ENCODE results near the gene KDM8.

Gene KDM8

DNA sequence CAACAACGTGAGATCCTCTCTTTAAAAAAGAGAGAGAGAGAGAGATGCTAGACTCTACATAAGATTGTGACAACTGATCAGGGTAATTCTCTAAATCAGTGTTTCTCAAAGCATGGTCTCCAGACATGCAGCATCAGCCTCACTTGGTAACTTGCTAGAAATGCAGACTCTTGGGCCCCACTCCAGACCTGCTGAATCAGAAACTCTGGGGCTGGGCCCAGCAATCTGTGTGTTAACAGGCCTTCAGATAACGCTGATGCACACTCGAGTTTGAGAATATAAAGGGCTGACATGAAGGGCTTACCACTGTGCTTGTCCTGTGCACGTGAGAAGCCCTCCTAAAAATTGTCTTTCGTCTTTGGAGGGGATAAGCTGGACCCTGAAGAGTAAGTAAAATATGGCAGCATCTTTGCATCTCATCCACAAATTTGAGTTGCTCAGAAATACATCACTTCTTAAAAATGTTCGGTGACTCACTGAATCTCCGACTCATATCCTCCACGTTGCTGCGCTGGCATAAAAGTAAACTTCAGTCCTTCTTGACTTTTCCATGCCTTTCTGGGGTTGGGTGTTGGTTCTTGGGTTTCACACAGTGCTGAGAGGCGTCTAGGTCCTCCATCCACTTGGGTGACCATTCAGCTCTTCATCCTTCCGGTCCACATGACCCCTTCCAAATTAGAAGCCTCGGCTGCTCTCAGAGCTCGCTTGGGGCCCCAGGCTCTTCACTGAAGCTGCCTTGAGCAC lies 26.1 kb upstream of the KDM8 start:
- Histone ChIP-seq H2AFZ (ENCODE audit: low read length) (no peak overlapping the region), H3K4me1 (ENCODE audit: insufficient read depth, low read length, severe bottlenecking) (peaks cover 29% of the 10 kb centered on the region)

DNA sequence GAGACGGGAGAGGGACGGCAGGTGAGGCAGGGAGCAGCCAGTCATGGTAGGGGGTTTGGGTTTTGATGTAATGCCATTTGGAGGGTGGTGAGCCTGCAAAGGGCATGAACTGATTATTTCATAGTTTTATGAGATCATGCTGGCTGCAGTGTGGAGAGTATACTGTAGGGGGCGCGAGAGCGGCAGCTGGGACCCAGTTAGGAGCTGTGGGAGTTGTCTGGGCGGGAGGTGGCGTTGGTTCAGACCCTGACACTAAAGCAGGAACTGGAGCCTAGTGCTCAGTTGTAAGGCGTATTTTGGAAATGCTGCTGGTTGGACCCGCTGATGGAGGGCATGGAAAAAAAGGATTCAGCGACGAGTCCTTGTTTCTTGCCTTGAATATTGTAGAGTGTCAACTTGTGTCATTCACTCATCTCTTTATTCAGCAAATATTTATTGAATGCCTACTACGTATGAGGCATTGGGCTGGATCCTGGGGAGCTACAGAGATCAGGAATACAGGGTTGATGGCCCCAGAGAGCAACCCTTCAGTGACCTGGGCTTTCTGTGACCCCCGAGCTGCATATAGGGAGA lies 23.7 kb upstream of the KDM8 start:
- no peaks in the 10 kb centered on the region for H4K20me1 ChIP-seq (ENCODE audit: insufficient read depth, low read length)
- TF ChIP-seq EZH2 (IDR thresholded peaks at IDR 0.05; ENCODE audit: borderline replicate concordance, low read length), result no peak
- TF ChIP-seq, protein P1, sequence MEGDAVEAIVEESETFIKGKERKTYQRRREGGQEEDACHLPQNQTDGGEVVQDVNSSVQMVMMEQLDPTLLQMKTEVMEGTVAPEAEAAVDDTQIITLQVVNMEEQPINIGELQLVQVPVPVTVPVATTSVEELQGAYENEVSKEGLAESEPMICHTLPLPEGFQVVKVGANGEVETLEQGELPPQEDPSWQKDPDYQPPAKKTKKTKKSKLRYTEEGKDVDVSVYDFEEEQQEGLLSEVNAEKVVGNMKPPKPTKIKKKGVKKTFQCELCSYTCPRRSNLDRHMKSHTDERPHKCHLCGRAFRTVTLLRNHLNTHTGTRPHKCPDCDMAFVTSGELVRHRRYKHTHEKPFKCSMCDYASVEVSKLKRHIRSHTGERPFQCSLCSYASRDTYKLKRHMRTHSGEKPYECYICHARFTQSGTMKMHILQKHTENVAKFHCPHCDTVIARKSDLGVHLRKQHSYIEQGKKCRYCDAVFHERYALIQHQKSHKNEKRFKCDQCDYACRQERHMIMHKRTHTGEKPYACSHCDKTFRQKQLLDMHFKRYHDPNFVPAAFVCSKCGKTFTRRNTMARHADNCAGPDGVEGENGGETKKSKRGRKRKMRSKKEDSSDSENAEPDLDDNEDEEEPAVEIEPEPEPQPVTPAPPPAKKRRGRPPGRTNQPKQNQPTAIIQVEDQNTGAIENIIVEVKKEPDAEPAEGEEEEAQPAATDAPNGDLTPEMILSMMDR (IDR thresholded peaks at IDR 0.05; ENCODE audit: low read length), result peak; percentile 94
- no peaks in the 10 kb centered on the region for H3K9me2 ChIP-seq (ENCODE audit: low read depth, low read length)
- peaks cover 12% of the 10 kb centered on the region for H3K4me1 ChIP-seq (ENCODE audit: insufficient read depth, low read length, severe bottlenecking)
- H3K27me3 ChIP-seq (ENCODE audit: insufficient read depth, low read length), result no peaks in the 10 kb centered on the region
- no peaks in the 10 kb centered on the region for H3K36me3 ChIP-seq (ENCODE audit: insufficient read depth, low read length)
- no peak overlapping the region for H3K9ac ChIP-seq (ENCODE audit: low read length)
- H3K4me2 ChIP-seq (ENCODE audit: low read length), result no peak overlapping the region
- H3K79me2 ChIP-seq (ENCODE audit: insufficient read depth, low read length), result no peaks in the 10 kb centered on the region
- H3K27ac ChIP-seq (ENCODE audit: low read depth, low read length, poor library complexity, severe bottlenecking), result no peak overlapping the region
- no peaks in the 10 kb centered on the region for H3K9me3 ChIP-seq (ENCODE audit: low read length)
- H3F3A ChIP-seq (ENCODE audit: insufficient read depth, low read length), result no peaks in the 10 kb centered on the region
- H2AFZ ChIP-seq (ENCODE audit: low read length), result no peak overlapping the region
- no peak overlapping the region for H3K4me3 ChIP-seq (ENCODE audit: low read depth, low read length, poor library complexity, severe bottlenecking)

More for the DNA sequence above, 26.1 kb upstream of the KDM8 start:
- Histone ChIP-seq H4K20me1 (ENCODE audit: insufficient read depth, low read length) (no peaks in the 10 kb centered on the region), H3K9ac (ENCODE audit: low read length) (no peak overlapping the region), H3K4me3 (ENCODE audit: low read depth, low read length, poor library complexity, severe bottlenecking) (no peak overlapping the region), H3K27ac (ENCODE audit: low read depth, low read length, poor library complexity, severe bottlenecking) (no peak overlapping the region), H3K9me3 (ENCODE audit: low read length) (no peaks in the 10 kb centered on the region), H3K27me3 (ENCODE audit: insufficient read depth, low read length) (no peaks in the 10 kb centered on the region), H3K36me3 (ENCODE audit: insufficient read depth, low read length) (no peaks in the 10 kb centered on the region), H3K9me2 (ENCODE audit: low read depth, low read length) (no peaks in the 10 kb centered on the region), H3K4me2 (ENCODE audit: low read length) (no peak overlapping the region), H3F3A (ENCODE audit: insufficient read depth, low read length) (no peaks in the 10 kb centered on the region), H3K79me2 (ENCODE audit: insufficient read depth, low read length) (no peaks in the 10 kb centered on the region)
- no peak for TF ChIP-seq EZH2 (IDR thresholded peaks at IDR 0.05; ENCODE audit: borderline replicate concordance, low read length)
- TF ChIP-seq, protein P1 (IDR thresholded peaks at IDR 0.05; ENCODE audit: low read length), result no peak

DNA sequence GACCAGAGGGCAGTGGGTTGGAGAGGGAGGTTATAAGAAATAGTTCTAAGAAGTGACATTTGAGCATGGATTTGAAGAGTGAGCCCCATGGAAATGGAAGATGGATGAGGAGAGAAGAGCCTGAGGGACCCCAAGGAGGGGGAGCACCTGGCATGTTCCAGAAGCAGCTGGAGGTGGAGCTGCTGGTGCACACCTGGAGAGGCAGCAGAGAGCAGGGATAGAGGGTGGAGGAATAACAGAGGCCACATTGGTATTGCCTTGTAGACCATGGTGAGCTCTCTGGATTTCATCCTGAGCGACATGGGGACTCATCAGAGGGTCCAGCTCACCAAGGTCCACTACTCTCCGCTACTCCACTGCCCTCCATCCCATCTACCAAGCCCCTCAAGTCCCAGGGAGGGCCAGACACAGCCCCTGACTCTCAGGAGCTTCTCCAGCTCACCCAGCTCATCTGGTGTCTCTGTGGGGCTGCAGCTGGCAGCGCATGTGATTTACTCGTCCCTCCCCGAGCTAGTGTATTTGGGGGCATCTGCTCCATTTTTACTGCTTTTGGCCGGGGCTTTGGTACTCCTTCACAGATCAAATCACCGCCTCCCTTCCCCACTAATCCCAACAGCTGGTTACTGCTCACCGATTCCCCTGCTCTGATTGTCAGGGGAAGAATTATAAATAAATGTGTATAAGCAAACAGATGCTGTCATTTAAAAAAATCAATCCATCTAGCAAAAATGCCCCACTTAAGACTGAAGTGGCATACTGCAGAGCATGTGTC lies 22.1 kb upstream of the KDM8 start:
- Histone ChIP-seq H3K4me2 (ENCODE audit: low read length) (no peak overlapping the region), H3K27ac (ENCODE audit: low read depth, low read length, poor library complexity, severe bottlenecking) (no peak overlapping the region), H3K79me2 (ENCODE audit: insufficient read depth, low read length) (no peaks in the 10 kb centered on the region), H3K9me3 (ENCODE audit: low read length) (no peaks in the 10 kb centered on the region), H3F3A (ENCODE audit: insufficient read depth, low read length) (no peaks in the 10 kb centered on the region), H3K4me3 (ENCODE audit: low read depth, low read length, poor library complexity, severe bottlenecking) (no peak overlapping the region), H2AFZ (ENCODE audit: low read length) (no peak overlapping the region), H3K4me1 (ENCODE audit: insufficient read depth, low read length, severe bottlenecking) (peaks cover 12% of the 10 kb centered on the region), H4K20me1 (ENCODE audit: insufficient read depth, low read length) (no peaks in the 10 kb centered on the region), H3K9me2 (ENCODE audit: low read depth, low read length) (no peaks in the 10 kb centered on the region), H3K36me3 (ENCODE audit: insufficient read depth, low read length) (no peaks in the 10 kb centered on the region), H3K9ac (ENCODE audit: low read length) (no peak overlapping the region), H3K27me3 (ENCODE audit: insufficient read depth, low read length) (no peaks in the 10 kb centered on the region)
- TF ChIP-seq EZH2 (IDR thresholded peaks at IDR 0.05; ENCODE audit: borderline replicate concordance, low read length), result no peak
- TF ChIP-seq, protein P1 (IDR thresholded peaks at IDR 0.05; ENCODE audit: low read length), result peak; percentile 25; the same call in 1 of the 2 replicates

Measured in OCI-LY1 (cell line).